HepG2 (cell line): Measurements from ENCODE around the gene REST. TPM values are rescaled to one million over a fixed set of nuclear protein-coding genes. Genes with fewer than 3 reads are reported as not detected.

Experiments used
- ATAC-seq: fragments of 200-7000 bp; cut with Tn5 transposase; 3 replicates; pipeline ENCODE4 v1.9.1; 2020; ENCODE audit warnings: mild to moderate bottlenecking, moderate library complexity
- BruUV-seq: library from RNA; stranded (reverse); fragments of 400-500 nt; replicated peaks from 2 replicates; lab custom pipeline; 2021; lab: Mats Ljungman, UMichigan
- CTCF ChIA-PET: fragments of 300-600 bp; formaldehyde crosslinking; extraction: SDS; loops from one replicate; lab custom pipeline; 2021; ENCODE audit warnings: low total read pairs, inconsistent platforms, low intra/inter-chr PET ratio; lab: Yijun Ruan, JAX
- POLR2A ChIA-PET: fragments of 350-600 bp; sonication (Branson Sonifier 250); formaldehyde crosslinking; loops from one replicate; lab custom pipeline; 2020; ENCODE audit warnings: antibody characterized with exemption, inconsistent platforms; lab: Yijun Ruan, JAX
- DNase-seq: peaks from one replicate; pipeline ENCODE4 v3.0.0-alpha.2; 2015; ENCODE audit warnings: low spot score
- FAIRE-seq: peaks from 3 replicates; lab custom pipeline; 2011; peaks lifted over from hg19 to GRCh38; lab: Jason Lieb, UNC
- H2AFZ ChIP-seq: one replicate; pipeline ENCODE4 v1.6.1; 2011; ENCODE audit warnings: low read length, inconsistent platforms
- H3K27ac ChIP-seq: fragments of 300-600 bp; 3 replicates; pipeline ENCODE4 v1.8.0; 2011; ENCODE audit warnings: mixed run types, mild to moderate bottlenecking, mixed read lengths, low read length, inconsistent platforms; ENCODE audit not compliant: insufficient read depth; ENCODE audit errors: extremely low read length
- H3K27me3 ChIP-seq, 2 experiments: fragments of 200-600 bp in 1 of 2; 2 replicates in 1 of 2; 3 replicates in 1 of 2; pipeline versions ENCODE4 v1.6.0 to v1.8.0; 2011; ENCODE audit warnings: low read length in 2 of 2, mild to moderate bottlenecking in 2 of 2, moderate library complexity in 2 of 2, inconsistent platforms in 1 of 2; ENCODE audit not compliant: insufficient read depth in 2 of 2, control insufficient read depth in 1 of 2
- H3K36me3 ChIP-seq, 2 experiments: fragments of 200-600 bp in 1 of 2; replicated peaks in 1 of 2; 2 replicates in 1 of 2; 3 replicates in 1 of 2; pipeline versions ENCODE4 v1.5.1 to v1.8.0; 2011; ENCODE audit warnings: low read length in 2 of 2, inconsistent platforms in 1 of 2; ENCODE audit not compliant: insufficient read depth in 2 of 2, control insufficient read depth in 1 of 2
- H3K4me1 ChIP-seq: 2 replicates; pipeline ENCODE4 v1.5.1; 2012; ENCODE audit warnings: low read length, inconsistent platforms; ENCODE audit not compliant: insufficient read depth
- H3K4me2 ChIP-seq: 2 replicates; pipeline ENCODE4 v1.6.0; 2011; ENCODE audit warnings: low read depth, low read length, inconsistent platforms
- H3K4me3 ChIP-seq, 3 experiments: fragments of 200-600 bp in 1 of 3; sonication (generic), shearing (Covaris generic) in 1 of 3; replicated peaks in 1 of 3; 2 replicates each; pipeline ENCODE4 v1.5.1; 2011 to 2016; ENCODE audit warnings: low read length in 3 of 3, inconsistent platforms in 2 of 3, low read depth in 2 of 3, mild to moderate bottlenecking in 2 of 3, control low read depth in 1 of 3, mixed read lengths in 1 of 3; ENCODE audit not compliant: insufficient read depth in 1 of 3
- H3K79me2 ChIP-seq: one replicate; pipeline ENCODE4 v1.6.1; 2011; ENCODE audit warnings: low read length, inconsistent platforms; ENCODE audit not compliant: insufficient read depth
- H3K9ac ChIP-seq: 2 replicates; pipeline ENCODE4 v1.6.0; 2011; ENCODE audit warnings: mild to moderate bottlenecking, low read depth, low read length, inconsistent platforms; ENCODE audit not compliant: insufficient read depth
- H3K9me3 ChIP-seq: 2 replicates; pipeline ENCODE4 v1.5.1; 2012; ENCODE audit warnings: mild to moderate bottlenecking, low read length
- H4K20me1 ChIP-seq: 2 replicates; pipeline ENCODE4 v1.6.0; 2011; ENCODE audit warnings: inconsistent platforms, mild to moderate bottlenecking, low read length, moderate library complexity; ENCODE audit not compliant: insufficient read depth
- CBFB ChIP-seq: sonication (generic); formaldehyde crosslinking; IDR thresholded peaks from 2 replicates; pipeline ENCODE4 v1.4.0; 2020; ENCODE audit warnings: missing genetic modification reagents
- FOXC1 ChIP-seq: sonication (generic); formaldehyde crosslinking; IDR thresholded peaks from 2 replicates; pipeline ENCODE4 v1.8.0; 2022; ENCODE audit warnings: mild to moderate bottlenecking, missing genetic modification reagents, borderline replicate concordance
- HNRNPL ChIP-seq: fragments of 200-400 bp; formaldehyde crosslinking; IDR thresholded peaks from 2 replicates; pipeline ENCODE4 v1.6.1; 2017; ENCODE audit warnings: mild to moderate bottlenecking, low read depth, low read length
- NFIC ChIP-seq: IDR thresholded peaks from 2 replicates; pipeline ENCODE4 v1.6.1; 2012; ENCODE audit warnings: mild to moderate bottlenecking, low read length, inconsistent platforms
- PITX1 ChIP-seq: sonication (generic); formaldehyde crosslinking; IDR thresholded peaks from 2 replicates; pipeline ENCODE4 v1.5.1; 2020; ENCODE audit warnings: mild to moderate bottlenecking, missing genetic modification reagents
- POLR2G ChIP-seq: fragments of 200-400 bp; formaldehyde crosslinking; IDR thresholded peaks from 2 replicates; pipeline ENCODE4 v1.6.1; 2018; ENCODE audit warnings: mild to moderate bottlenecking, low read depth, low read length, moderate library complexity
- SALL2 ChIP-seq: sonication (generic); formaldehyde crosslinking; IDR thresholded peaks from 2 replicates; pipeline ENCODE4 v1.8.1; 2023; ENCODE audit warnings: mild to moderate bottlenecking, missing genetic modification reagents, inconsistent platforms
- TGIF2 ChIP-seq: IDR thresholded peaks from 2 replicates; pipeline ENCODE4 v1.6.1; 2016; ENCODE audit warnings: control low read depth, missing compliant biosample characterization
- ZBTB20 ChIP-seq: sonication (generic); formaldehyde crosslinking; IDR thresholded peaks from 2 replicates; pipeline ENCODE4 v1.8.1; 2023; ENCODE audit warnings: missing genetic modification reagents, low read depth, mild to moderate bottlenecking, borderline replicate concordance
- WGBS: methylation state at CpG from one replicate; pipeline ENCODE4 v1.1.6; 2017; ENCODE audit warnings: low lambda C conversion rate; 5-methylcytosine and 5-hydroxymethylcytosine counted together
- in situ Hi-C: cut with HindIII; loops from 2 replicates; pipeline ENCODE4 v1.10.0; 2017; ENCODE audit warnings: low pct_unique_long_range_greater_than_20kb; ENCODE audit not compliant: extremely low pct_ligation_motif_present
- intact Hi-C: fragments of 100-400 bp; cut with micrococcal nuclease; formaldehyde crosslinking; loops from one replicate; pipeline ENCODE4 v1.10.0; 2022; ENCODE audit not compliant: unreplicated experiment
- polyA plus RNA-seq, 8 experiments: library from polyadenylated mRNA; depleted of rRNA in 3 of 8; stranded (reverse) in 7 of 8; unstranded in 1 of 8; fragments of >200 nt; fragmentation: Illumina TruSeq in 4 of 8; extraction: Trizol in 4 of 8; gene quantifications; 2 replicates each; pipeline versions ENCODE4 v1.2.1 to v1.2.3, GENCODE V29; 2011 to 2016; ENCODE audit warnings: low read depth in 4 of 8, missing spikeins in 1 of 8, mixed read lengths in 1 of 8; ENCODE audit not compliant: insufficient read depth in 1 of 8
- total RNA-seq, 5 experiments: library from RNA; depleted of rRNA; stranded (reverse); fragments of >200 nt; fragmentation: Illumina TruSeq; extraction: Trizol; gene quantifications; 2 replicates each; pipeline ENCODE4 v1.2.3, GENCODE V29; 2016; ENCODE audit warnings: low read depth in 1 of 5
- TF ChIP-seq, protein P1 (sequence below), 2 experiments: sonication (generic) in 1 of 2; formaldehyde crosslinking in 1 of 2; IDR thresholded peaks; 2 replicates each; pipeline versions ENCODE4 v1.4.0 to v1.6.1; 2018 to 2020; ENCODE audit warnings: missing genetic modification reagents in 2 of 2, borderline replicate concordance in 1 of 2, low read depth in 1 of 2, mild to moderate bottlenecking in 1 of 2, missing biosample characterization in 1 of 2
- TF ChIP-seq, protein P2 (sequence below): sonication (generic); formaldehyde crosslinking; IDR thresholded peaks from 2 replicates; pipeline ENCODE4 v1.5.0; 2020; ENCODE audit warnings: mild to moderate bottlenecking, missing genetic modification reagents, borderline replicate concordance

The REST gene
- total and polyA plus RNA-seq, 2 of the 13 experiments (the other 11 are each of a cell fraction or from before 2014, with no cell fraction given), result 12.7 to 22.4 TPM

DNA sequence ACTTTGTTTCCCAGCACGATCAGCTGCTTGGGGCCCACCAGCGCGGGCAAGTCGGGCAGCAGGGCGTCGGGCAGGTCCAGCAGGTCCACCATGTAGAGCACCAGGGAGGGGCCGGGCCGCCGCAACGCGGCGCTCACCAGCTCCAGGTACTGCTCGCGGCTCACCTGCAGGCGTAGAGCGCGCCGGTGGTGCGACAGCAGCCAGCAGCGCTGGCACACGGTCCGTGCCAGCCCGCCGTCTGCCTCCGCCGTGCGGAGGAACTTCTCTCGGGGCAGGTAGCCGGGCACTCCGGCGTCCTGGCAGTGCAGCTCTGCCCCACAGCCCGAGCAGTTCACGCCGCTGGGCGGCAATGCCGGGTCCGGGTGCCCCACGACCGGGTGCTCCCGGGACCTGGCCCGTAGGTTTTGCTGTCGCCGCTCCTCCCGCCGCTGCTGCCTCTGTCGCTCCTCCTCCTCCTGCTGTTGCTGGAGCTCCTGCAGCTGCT is 69.2 kb downstream of the REST start (continued):
- TF ChIP-seq HNRNPL, result 0 out of 2 replicates have a peak, but pooled peaks have one; percentile 36
- TF ChIP-seq NFIC, result no peak
- TF ChIP-seq FOXC1 (CRISPR knock-in tag), result 0 out of 2 replicates have a peak, but pooled peaks have one; percentile 20
- TF ChIP-seq ZBTB20 (CRISPR knock-in tag), result no peak
- TF ChIP-seq, protein P1, sequence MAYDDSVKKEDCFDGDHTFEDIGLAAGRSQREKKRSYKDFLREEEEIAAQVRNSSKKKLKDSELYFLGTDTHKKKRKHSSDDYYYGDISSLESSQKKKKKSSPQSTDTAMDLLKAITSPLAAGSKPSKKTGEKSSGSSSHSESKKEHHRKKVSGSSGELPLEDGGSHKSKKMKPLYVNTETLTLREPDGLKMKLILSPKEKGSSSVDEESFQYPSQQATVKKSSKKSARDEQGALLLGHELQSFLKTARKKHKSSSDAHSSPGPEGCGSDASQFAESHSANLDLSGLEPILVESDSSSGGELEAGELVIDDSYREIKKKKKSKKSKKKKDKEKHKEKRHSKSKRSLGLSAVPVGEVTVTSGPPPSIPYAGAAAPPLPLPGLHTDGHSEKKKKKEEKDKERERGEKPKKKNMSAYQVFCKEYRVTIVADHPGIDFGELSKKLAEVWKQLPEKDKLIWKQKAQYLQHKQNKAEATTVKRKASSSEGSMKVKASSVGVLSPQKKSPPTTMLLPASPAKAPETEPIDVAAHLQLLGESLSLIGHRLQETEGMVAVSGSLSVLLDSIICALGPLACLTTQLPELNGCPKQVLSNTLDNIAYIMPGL (CRISPR knock-in tag; IDR thresholded peaks at IDR 0.05; ENCODE audit: borderline replicate concordance in 1 of 2, low read depth in 1 of 2), result peak in 1 of 2 experiments; percentile 83; a peak in 2 of 4 replicates

DNA sequence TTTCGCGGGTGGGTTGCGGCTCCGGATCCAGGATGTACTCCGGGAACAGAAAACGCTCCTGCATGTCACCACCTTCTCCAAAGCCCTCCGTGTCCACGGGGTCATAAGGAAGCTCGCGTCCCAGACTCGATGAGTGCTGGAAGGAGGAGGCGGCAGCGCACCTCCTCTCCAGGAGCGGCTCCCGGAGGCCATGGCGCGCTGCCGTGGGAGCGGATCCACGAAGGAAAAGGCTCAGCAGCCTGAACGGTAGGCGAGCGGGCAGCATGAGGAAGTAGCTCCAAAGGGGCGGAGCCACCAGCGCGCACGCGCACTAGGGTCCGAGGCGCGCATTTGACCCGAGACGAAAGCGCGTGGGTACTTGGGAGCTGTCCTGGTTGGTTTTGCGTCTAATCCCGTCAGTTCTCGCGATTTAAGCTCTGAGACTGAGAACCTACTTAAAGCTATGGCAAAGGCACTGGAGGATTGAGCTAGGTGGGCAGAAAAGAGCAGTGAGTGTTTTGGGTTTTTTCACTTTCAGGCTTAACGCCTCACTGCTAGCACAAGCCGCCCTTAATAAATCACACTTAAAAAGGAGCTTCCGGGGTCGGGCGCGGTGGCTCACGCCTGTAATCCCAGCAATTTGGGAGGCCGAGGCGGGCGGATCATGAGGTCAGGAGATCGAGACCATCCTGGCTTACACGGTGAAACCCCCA is 69.8 kb downstream of the REST start, which contains the start of gene NOA1:
Gene NOA1, minus strand, starts transcription at position 286 of the 692 bp plus-strand sequence. Its CDS starts 21 bp downstream, at position 265.
- Histone ChIP-seq H3K4me3 (peak within 1 kb of the TSS; percentile 90 to 93 (median 92)), H3K27ac (peak within 1 kb of the TSS; percentile 88), H2AFZ (no peak within 1 kb of the TSS), H3K36me3 (peaks cover 11 to 18% of the 10 kb centered on the region in 2 experiments), H3K4me1 (peaks cover 41% of the 10 kb centered on the region), H4K20me1 (peaks cover 30% of the 10 kb centered on the region), H3K9ac (peak within 1 kb of the TSS; percentile 97), H3K4me2 (peak within 1 kb of the TSS; percentile 89), H3K27me3 (no peaks in the 10 kb centered on the region; a peak in 1 of 5 replicates), H3K9me3 (peaks cover 14% of the 10 kb centered on the region), H3K79me2 (peaks cover 70% of the 10 kb centered on the region)
- ATAC-seq (peak; percentile 81), DNase-seq (peak; percentile 98), FAIRE-seq (peak; percentile 98)
- CTCF ChIA-PET, result no interaction called here
- BruUV-seq, result no TSS peak
- in situ Hi-C loops (no loop called here), intact Hi-C loops (loop anchor here (2.0 to 5.0 kb wide), 3 partner anchors 17 to 540 kb away; partner anchors contain the start of genes PAICS and PPAT)
- 2% methylated on average over 18 of the region's 51 CpGs for WGBS
- POLR2A ChIA-PET, result interaction anchor here (0.6 to 3.5 kb wide), 13 partner anchors 11 to 1432 kb away, joined by 3 to 49 read pairs (median 4); partner anchors contain the start of genes AASDH, PAICS, PPAT and REST
- 0 out of 2 replicates have a peak, but pooled peaks have one; percentile 55 for TF ChIP-seq SALL2 (CRISPR knock-in tag)
- peak; percentile 89 for TF ChIP-seq POLR2G
- TF ChIP-seq CBFB (CRISPR knock-in tag), result no peak
- TF ChIP-seq, protein P2, sequence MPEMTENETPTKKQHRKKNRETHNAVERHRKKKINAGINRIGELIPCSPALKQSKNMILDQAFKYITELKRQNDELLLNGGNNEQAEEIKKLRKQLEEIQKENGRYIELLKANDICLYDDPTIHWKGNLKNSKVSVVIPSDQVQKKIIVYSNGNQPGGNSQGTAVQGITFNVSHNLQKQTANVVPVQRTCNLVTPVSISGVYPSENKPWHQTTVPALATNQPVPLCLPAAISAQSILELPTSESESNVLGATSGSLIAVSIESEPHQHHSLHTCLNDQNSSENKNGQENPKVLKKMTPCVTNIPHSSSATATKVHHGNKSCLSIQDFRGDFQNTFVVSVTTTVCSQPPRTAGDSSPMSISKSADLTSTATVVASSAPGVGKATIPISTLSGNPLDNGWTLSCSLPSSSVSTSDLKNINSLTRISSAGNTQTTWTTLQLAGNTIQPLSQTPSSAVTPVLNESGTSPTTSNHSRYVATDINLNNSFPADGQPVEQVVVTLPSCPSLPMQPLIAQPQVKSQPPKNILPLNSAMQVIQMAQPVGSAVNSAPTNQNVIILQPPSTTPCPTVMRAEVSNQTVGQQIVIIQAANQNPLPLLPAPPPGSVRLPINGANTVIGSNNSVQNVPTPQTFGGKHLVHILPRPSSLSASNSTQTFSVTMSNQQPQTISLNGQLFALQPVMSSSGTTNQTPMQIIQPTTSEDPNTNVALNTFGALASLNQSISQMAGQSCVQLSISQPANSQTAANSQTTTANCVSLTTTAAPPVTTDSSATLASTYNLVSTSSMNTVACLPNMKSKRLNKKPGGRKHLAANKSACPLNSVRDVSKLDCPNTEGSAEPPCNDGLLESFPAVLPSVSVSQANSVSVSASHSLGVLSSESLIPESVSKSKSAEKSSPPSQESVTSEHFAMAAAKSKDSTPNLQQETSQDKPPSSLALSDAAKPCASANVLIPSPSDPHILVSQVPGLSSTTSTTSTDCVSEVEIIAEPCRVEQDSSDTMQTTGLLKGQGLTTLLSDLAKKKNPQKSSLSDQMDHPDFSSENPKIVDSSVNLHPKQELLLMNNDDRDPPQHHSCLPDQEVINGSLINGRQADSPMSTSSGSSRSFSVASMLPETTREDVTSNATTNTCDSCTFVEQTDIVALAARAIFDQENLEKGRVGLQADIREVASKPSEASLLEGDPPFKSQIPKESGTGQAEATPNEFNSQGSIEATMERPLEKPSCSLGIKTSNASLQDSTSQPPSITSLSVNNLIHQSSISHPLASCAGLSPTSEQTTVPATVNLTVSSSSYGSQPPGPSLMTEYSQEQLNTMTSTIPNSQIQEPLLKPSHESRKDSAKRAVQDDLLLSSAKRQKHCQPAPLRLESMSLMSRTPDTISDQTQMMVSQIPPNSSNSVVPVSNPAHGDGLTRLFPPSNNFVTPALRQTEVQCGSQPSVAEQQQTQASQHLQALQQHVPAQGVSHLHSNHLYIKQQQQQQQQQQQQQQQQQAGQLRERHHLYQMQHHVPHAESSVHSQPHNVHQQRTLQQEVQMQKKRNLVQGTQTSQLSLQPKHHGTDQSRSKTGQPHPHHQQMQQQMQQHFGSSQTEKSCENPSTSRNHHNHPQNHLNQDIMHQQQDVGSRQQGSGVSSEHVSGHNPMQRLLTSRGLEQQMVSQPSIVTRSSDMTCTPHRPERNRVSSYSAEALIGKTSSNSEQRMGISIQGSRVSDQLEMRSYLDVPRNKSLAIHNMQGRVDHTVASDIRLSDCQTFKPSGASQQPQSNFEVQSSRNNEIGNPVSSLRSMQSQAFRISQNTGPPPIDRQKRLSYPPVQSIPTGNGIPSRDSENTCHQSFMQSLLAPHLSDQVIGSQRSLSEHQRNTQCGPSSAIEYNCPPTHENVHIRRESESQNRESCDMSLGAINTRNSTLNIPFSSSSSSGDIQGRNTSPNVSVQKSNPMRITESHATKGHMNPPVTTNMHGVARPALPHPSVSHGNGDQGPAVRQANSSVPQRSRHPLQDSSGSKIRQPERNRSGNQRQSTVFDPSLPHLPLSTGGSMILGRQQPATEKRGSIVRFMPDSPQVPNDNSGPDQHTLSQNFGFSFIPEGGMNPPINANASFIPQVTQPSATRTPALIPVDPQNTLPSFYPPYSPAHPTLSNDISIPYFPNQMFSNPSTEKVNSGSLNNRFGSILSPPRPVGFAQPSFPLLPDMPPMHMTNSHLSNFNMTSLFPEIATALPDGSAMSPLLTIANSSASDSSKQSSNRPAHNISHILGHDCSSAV, result no peak
- TF ChIP-seq TGIF2 (CRISPR knock-in tag), result 0 out of 2 replicates have a peak, but pooled peaks have one; percentile 21
- peak; percentile 69; the same call in 1 of the 2 replicates for TF ChIP-seq PITX1 (CRISPR knock-in tag)
